GM18909 (cell line): ENCODE data around the gene P2RX2.

Experiments used
- ATAC-seq: cut with Tn5 transposase; IDR thresholded peaks from one replicate; pipeline ENCODE4 v1.9.1; 2021; ENCODE audit warnings: mild to moderate bottlenecking; ENCODE audit not compliant: unreplicated experiment, poor library complexity

P2RX2 gene

GRCh38 chr12:132633398-132633797, 14.8 kb downstream of the P2RX2 start:
- ATAC-seq: no peak

- ATAC-seq: no peak
Measured at GRCh38 chr12:132633901-132634300, 15.3 kb downstream of the P2RX2 start.

GRCh38 chr12:132634411-132634990, 15.9 kb downstream of the P2RX2 start:
- no peak for ATAC-seq

GRCh38 chr12:132635076-132635955, 16.7 kb downstream of the P2RX2 start:
- ATAC-seq: no peak

- no peak for ATAC-seq
Measured at GRCh38 chr12:132637811-132638210, 19.2 kb downstream of the P2RX2 start.

- no peak for ATAC-seq
Measured at GRCh38 chr12:132638541-132639408, 20.2 kb downstream of the P2RX2 start.

GRCh38 chr12:132639956-132640520, 21.5 kb downstream of the P2RX2 start:
- no peak for ATAC-seq

GRCh38 chr12:132640936-132641335, 22.4 kb downstream of the P2RX2 start:
- no peak for ATAC-seq

- ATAC-seq: no peak
Measured at GRCh38 chr12:132641811-132642650, 23.5 kb downstream of the P2RX2 start.

- no peak for ATAC-seq
Measured at GRCh38 chr12:132642846-132643835, 24.6 kb downstream of the P2RX2 start.

GRCh38 chr12:132646850-132647249, 28.3 kb downstream of the P2RX2 start:
- ATAC-seq: no peak

GRCh38 chr12:132647858-132648257, 29.3 kb downstream of the P2RX2 start:
- ATAC-seq: no peak

GRCh38 chr12:132648616-132649225, 30.1 kb downstream of the P2RX2 start:
- ATAC-seq: no peak

GRCh38 chr12:132649226-132649945, 30.8 kb downstream of the P2RX2 start:
- ATAC-seq: no peak

- ATAC-seq: no peak
Measured at GRCh38 chr12:132651444-132652100, 33.0 kb downstream of the P2RX2 start.

GRCh38 chr12:132653567-132654290, 35.2 kb downstream of the P2RX2 start:
- ATAC-seq: no peak
